ENCODE data around the gene CNPY4. TPM values are rescaled to one million over a fixed set of nuclear protein-coding genes. Genes with fewer than 3 reads are reported as not detected.

Gene CNPY4
- total and polyA plus RNA-seq, 2 donors (not counting 1 experiment from before 2014, with no cell fraction given): 8.0 to 13.9 TPM

DNA sequence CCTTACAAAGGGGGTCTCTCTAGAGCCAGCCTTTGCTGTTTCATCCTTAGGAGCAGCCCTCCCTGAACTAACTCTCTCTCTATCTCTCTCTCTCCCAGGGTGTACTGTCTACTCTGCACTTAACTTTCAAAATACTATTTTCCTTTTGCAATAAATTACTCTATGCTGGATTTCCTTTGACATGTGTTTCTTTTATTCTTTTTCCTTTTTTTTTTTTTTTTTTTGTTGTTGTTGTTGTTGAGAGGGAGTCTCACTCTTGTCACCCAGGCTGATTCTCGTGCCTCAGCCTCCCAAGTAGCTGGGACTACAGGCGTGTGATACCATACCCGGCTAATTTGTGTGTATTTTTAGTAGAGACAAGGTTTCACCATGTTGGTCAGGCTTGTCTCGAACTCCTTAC is 36.5 kb upstream of the CNPY4 start:
- intact Hi-C loops (cut with micrococcal nuclease): loop anchor here (1.0 to 10.0 kb wide), 9 partner anchors 18 to 592 kb away; partner anchors contain the start of genes AP4M1, CNPY4, FBXO24 and GNB2
- Histone ChIP-seq H3K27me3 (replicated peaks in 1 of 4; ENCODE audit: control extremely low read depth in 1 of 4, control insufficient read depth in 3 of 4, insufficient read depth in 4 of 4, low read length in 3 of 4) (no peaks in the 10 kb centered on the region), H3K9me3 (ENCODE audit: control extremely low read depth in 1 of 3, control insufficient read depth in 2 of 3, insufficient read depth in 1 of 3, low read length in 2 of 3) (no peaks in the 10 kb centered on the region), H4K20me1 (ENCODE audit: control insufficient read depth, insufficient read depth, low read length, poor library complexity, severe bottlenecking) (peaks cover 20% of the 10 kb centered on the region), H2AFZ (ENCODE audit: insufficient read depth, low read depth, low read length, poor library complexity, severe bottlenecking) (no peak overlapping the region), H3K4me1 (ENCODE audit: control insufficient read depth in 2 of 2, insufficient read depth in 2 of 2, low read length in 2 of 2) (peaks cover 18 to 26% of the 10 kb centered on the region in 2 donors), H3K27ac (ENCODE audit: low read length in 2 of 2) (peak overlapping the region; percentile 31 to 91), H3K9ac (ENCODE audit: low read length) (peak overlapping the region; percentile 73), H3K36me3 (replicated peaks in 1 of 2; ENCODE audit: control extremely low read depth in 1 of 2, control insufficient read depth in 1 of 2, extremely low read depth in 1 of 2, insufficient read depth in 2 of 2, low read length in 1 of 2) (peaks cover 1 to 11% of the 10 kb centered on the region in 2 experiments), H3K4me3 (ENCODE audit: control extremely low read depth in 1 of 5, extremely low read depth in 1 of 5, insufficient read depth in 1 of 5, low read depth in 2 of 5, low read length in 4 of 5) (peak overlapping the region in 1 of 5 experiments; percentile 70), H3K4me2 (replicated peaks; ENCODE audit: low read depth, low read length, poor library complexity, severe bottlenecking) (peak overlapping the region; percentile 72), H3K79me2 (ENCODE audit: control insufficient read depth, insufficient read depth, low read length) (peaks cover 37% of the 10 kb centered on the region)
- DNase-seq (no peak), ATAC-seq (ENCODE audit: low read depth) (no peak)
- no peaks in the 10 kb centered on the region for H3K27me3 Mint-ChIP-seq
- TF ChIP-seq, protein P1, sequence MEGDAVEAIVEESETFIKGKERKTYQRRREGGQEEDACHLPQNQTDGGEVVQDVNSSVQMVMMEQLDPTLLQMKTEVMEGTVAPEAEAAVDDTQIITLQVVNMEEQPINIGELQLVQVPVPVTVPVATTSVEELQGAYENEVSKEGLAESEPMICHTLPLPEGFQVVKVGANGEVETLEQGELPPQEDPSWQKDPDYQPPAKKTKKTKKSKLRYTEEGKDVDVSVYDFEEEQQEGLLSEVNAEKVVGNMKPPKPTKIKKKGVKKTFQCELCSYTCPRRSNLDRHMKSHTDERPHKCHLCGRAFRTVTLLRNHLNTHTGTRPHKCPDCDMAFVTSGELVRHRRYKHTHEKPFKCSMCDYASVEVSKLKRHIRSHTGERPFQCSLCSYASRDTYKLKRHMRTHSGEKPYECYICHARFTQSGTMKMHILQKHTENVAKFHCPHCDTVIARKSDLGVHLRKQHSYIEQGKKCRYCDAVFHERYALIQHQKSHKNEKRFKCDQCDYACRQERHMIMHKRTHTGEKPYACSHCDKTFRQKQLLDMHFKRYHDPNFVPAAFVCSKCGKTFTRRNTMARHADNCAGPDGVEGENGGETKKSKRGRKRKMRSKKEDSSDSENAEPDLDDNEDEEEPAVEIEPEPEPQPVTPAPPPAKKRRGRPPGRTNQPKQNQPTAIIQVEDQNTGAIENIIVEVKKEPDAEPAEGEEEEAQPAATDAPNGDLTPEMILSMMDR (IDR thresholded peaks at IDR 0.05): no peak
- TF ChIP-seq EZH2 (IDR thresholded peaks at IDR 0.05; ENCODE audit: borderline replicate concordance, insufficient read depth, low read depth, low read length, poor library complexity, severe bottlenecking): no peak
- peak overlapping the region; percentile 91 for H3K27ac Mint-ChIP-seq
- ChIA-PET CTCF (interaction anchor here (0.7 to 2.0 kb wide), 11 partner anchors 17 to 346 kb away, joined by 3 to 19 read pairs (median 5); partner anchors contain the start of genes AP4M1, MBLAC1, MCM7 and ZCWPW1), POLR2A (interaction anchor here (0.5 to 2.1 kb wide), 13 partner anchors 18 to 1168 kb away, joined by 3 to 19 read pairs (median 4); partner anchors contain the start of genes AP4M1, LAMTOR4, MBLAC1 and MCM7)
- peak overlapping the region; percentile 86 for H3K4me3 Mint-ChIP-seq
- peaks cover 36% of the 10 kb centered on the region for H3K4me1 Mint-ChIP-seq
- no peaks in the 10 kb centered on the region for H3K9me3 Mint-ChIP-seq (ENCODE audit: insufficient read depth)
- WGBS (ENCODE audit: insufficient coverage): 50% methylated on average over 1 of the region's 4 CpGs

DNA sequence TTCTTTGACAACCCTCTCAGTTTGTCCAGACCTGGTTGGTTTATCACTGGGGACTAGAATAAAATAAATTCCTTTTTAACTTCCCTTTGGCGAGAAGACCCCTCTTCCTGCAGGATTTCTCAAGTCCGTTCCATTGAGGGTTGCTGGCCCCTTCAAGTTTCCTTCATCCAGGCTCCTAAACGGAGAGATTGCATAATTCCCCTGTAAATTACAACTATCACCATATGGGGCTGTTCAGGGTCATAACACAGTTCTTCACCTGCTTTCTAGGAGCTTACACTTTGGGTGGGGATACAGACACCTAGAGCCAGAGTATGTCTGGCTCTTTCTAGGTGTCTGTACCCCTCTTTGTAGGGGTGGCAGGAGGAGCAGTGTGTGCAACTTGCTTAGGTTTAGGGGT is 33.9 kb upstream of the CNPY4 start:
- no peaks in the 10 kb centered on the region for H3K27me3 ChIP-seq (replicated peaks in 1 of 4; ENCODE audit: control extremely low read depth in 1 of 4, control insufficient read depth in 3 of 4, insufficient read depth in 4 of 4, low read length in 3 of 4)
- no peak overlapping the region for H3K27ac ChIP-seq (ENCODE audit: low read length in 2 of 2)
- 92% methylated on average over 2 of the region's 3 CpGs for WGBS (ENCODE audit: insufficient coverage)
- ATAC-seq (ENCODE audit: low read depth): no peak
- H3K9ac ChIP-seq (ENCODE audit: low read length): no peak overlapping the region
- intact Hi-C loops (cut with micrococcal nuclease): loop anchor here (10.0 kb wide), 3 partner anchors 529 to 589 kb away; partner anchors contain the start of genes GNB2, MOSPD3, ZKSCAN5 and ZNF394
- TF ChIP-seq, protein P1 (IDR thresholded peaks at IDR 0.05): no peak
- no peak for TF ChIP-seq EZH2 (IDR thresholded peaks at IDR 0.05; ENCODE audit: borderline replicate concordance, insufficient read depth, low read depth, low read length, poor library complexity, severe bottlenecking)
- no peak for DNase-seq
- Mint-ChIP-seq H3K9me3 (ENCODE audit: insufficient read depth) (no peaks in the 10 kb centered on the region), H3K27ac (no peak overlapping the region), H3K4me1 (peaks cover 38% of the 10 kb centered on the region), H3K4me3 (peak overlapping the region; percentile 34), H3K27me3 (no peaks in the 10 kb centered on the region)
- peaks cover 30 to 39% of the 10 kb centered on the region in 2 donors for H3K4me1 ChIP-seq (ENCODE audit: control insufficient read depth in 2 of 2, insufficient read depth in 2 of 2, low read length in 2 of 2)
- H2AFZ ChIP-seq (ENCODE audit: insufficient read depth, low read depth, low read length, poor library complexity, severe bottlenecking): no peak overlapping the region
- H3K4me2 ChIP-seq (replicated peaks; ENCODE audit: low read depth, low read length, poor library complexity, severe bottlenecking): no peak overlapping the region
- no peak overlapping the region for H3K4me3 ChIP-seq (ENCODE audit: control extremely low read depth in 1 of 5, extremely low read depth in 1 of 5, insufficient read depth in 1 of 5, low read depth in 2 of 5, low read length in 4 of 5)
- ChIA-PET POLR2A (no interaction called here), CTCF (no interaction called here)
- peaks cover 5% of the 10 kb centered on the region for H4K20me1 ChIP-seq (ENCODE audit: control insufficient read depth, insufficient read depth, low read length, poor library complexity, severe bottlenecking)
- peaks cover 24% of the 10 kb centered on the region for H3K79me2 ChIP-seq (ENCODE audit: control insufficient read depth, insufficient read depth, low read length)
- peaks cover 0 to under 1% of the 10 kb centered on the region in 2 experiments for H3K36me3 ChIP-seq (replicated peaks in 1 of 2; ENCODE audit: control extremely low read depth in 1 of 2, control insufficient read depth in 1 of 2, extremely low read depth in 1 of 2, insufficient read depth in 2 of 2, low read length in 1 of 2)
- no peaks in the 10 kb centered on the region for H3K9me3 ChIP-seq (ENCODE audit: control extremely low read depth in 1 of 3, control insufficient read depth in 2 of 3, insufficient read depth in 1 of 3, low read length in 2 of 3)

Data from B cell (primary cell).